Right lobe of liver (tissue), 4 donors: ENCODE results near the gene CCKAR.

Experiments
- CTCF ChIP-seq, 4 donors: fragments of 200-600 bp in 3 of 4; fragments of 450-650 bp in 1 of 4; IDR thresholded peaks; one replicate each; pipeline versions ENCODE4 v1.5.1 to v1.8.0; 2016 to 2022; ENCODE audit warnings: antibody characterized with exemption in 4 of 4, mild to moderate bottlenecking in 2 of 4
- POLR2A ChIP-seq: fragments of 450-650 bp; IDR thresholded peaks from one replicate; pipeline ENCODE4 v1.6.1; 2017; ENCODE audit warnings: antibody characterized with exemption, mild to moderate bottlenecking
- donor health status: DM: no; HTN: no; CAD: no.
- donor health status: DM: no; HTN: no; CAD: no.
- donor health status: DM: no; HTN: yes; CAD: no.

- TF ChIP-seq POLR2A, result no peak
- TF ChIP-seq CTCF (IDR thresholded peaks at IDR 0.05), result no peak
Observed at GRCh38 chr4:26476545-26476944, 13.7 kb downstream of the CCKAR start.
